Colon (tissue), 2 donors: ENCODE results near the gene OR51E2.
"Not testable (repeated sequence)": the region's sequence is repeated elsewhere in the genome, so short reads cannot be mapped to it uniquely, and the experiment has no call there.

Experiments
- FAIRE-seq: peaks from 2 replicates; lab custom pipeline; 2012; peaks lifted over from hg19 to GRCh38; lab: Jason Lieb, UNC
- donor health status: control.
- donor health status: control.

OR51E2 gene

GRCh38 chr11:4697585-4697984, at the start of gene OR51E2:
Gene OR51E2 (minus strand): TSS chr11:4697853. CDS start chr11:4682711, 15,142 bp downstream.
- FAIRE-seq, result no peak

- FAIRE-seq, result no peak
Observed at GRCh38 chr11:4740735-4741134, 43.1 kb upstream of the OR51E2 start.

- no peak for FAIRE-seq
Observed at GRCh38 chr11:4727171-4727570, 29.5 kb upstream of the OR51E2 start.

GRCh38 chr11:4722616-4723534, 25.2 kb upstream of the OR51E2 start:
- FAIRE-seq, result not testable (repeated sequence)

- FAIRE-seq, result no peak
Observed at GRCh38 chr11:4714300-4714699, 16.6 kb upstream of the OR51E2 start.

- no peak for FAIRE-seq
Observed at GRCh38 chr11:4713241-4713640, 15.6 kb upstream of the OR51E2 start.

GRCh38 chr11:4704790-4705334, 7.2 kb upstream of the OR51E2 start:
- no peak for FAIRE-seq

- FAIRE-seq, result no peak
Observed at GRCh38 chr11:4704054-4704789, 6.6 kb upstream of the OR51E2 start, which contains the start of gene MMP26. Gene MMP26 (plus strand): TSS chr11:4704784.

- FAIRE-seq, result no peak
Observed at GRCh38 chr11:4700436-4700820, 2.8 kb upstream of the OR51E2 start.

- FAIRE-seq, result no peak
Observed at GRCh38 chr11:4699697-4700435, 2.2 kb upstream of the OR51E2 start.

GRCh38 chr11:4695442-4695841, 2.2 kb downstream of the OR51E2 start:
- no peak for FAIRE-seq

- no peak for FAIRE-seq
Observed at GRCh38 chr11:4684631-4685285, 12.9 kb downstream of the OR51E2 start.

- FAIRE-seq, result no peak
Observed at GRCh38 chr11:4682623-4683419, 14.8 kb downstream of the OR51E2 start.

GRCh38 chr11:4680341-4680740, 17.3 kb downstream of the OR51E2 start:
- no peak for FAIRE-seq

GRCh38 chr11:4677948-4678347, 19.7 kb downstream of the OR51E2 start:
- no peak for FAIRE-seq

- FAIRE-seq, result no peak
Observed at GRCh38 chr11:4673781-4674180, 23.9 kb downstream of the OR51E2 start.

- no peak for FAIRE-seq
Observed at GRCh38 chr11:4672470-4672869, 25.2 kb downstream of the OR51E2 start.

GRCh38 chr11:4671741-4672140, 25.9 kb downstream of the OR51E2 start:
- FAIRE-seq, result no peak

- FAIRE-seq, result no peak
Observed at GRCh38 chr11:4665424-4665823, 32.2 kb downstream of the OR51E2 start.

- FAIRE-seq, result no peak
Observed at GRCh38 chr11:4664786-4665185, 32.9 kb downstream of the OR51E2 start.

- FAIRE-seq, result no peak
Observed at GRCh38 chr11:4664183-4664582, 33.5 kb downstream of the OR51E2 start.
